HT-29 (cell line): ENCODE results near the gene CACNA1H. TPM values are rescaled to one million over a fixed set of nuclear protein-coding genes. Genes with fewer than 3 reads are reported as not detected.
"Not testable (repeated sequence)": the region's sequence is repeated elsewhere in the genome, so short reads cannot be mapped to it uniquely, and the experiment has no call there.

ENCODE experiments used
- DNase-seq: peaks from one replicate; pipeline ENCODE4 v3.0.0-alpha.2; 2015; ENCODE audit warnings: low spot score
- total RNA-seq: library from RNA; depleted of rRNA; stranded (reverse); fragments of >200 nt; shearing (Covaris generic); gene quantifications from 2 replicates; pipeline ENCODE4 v1.2.3, GENCODE V29; 2014

CACNA1H gene
- total RNA-seq, 1 experiment from 2014 or later: 0.56 TPM

GRCh38 chr16:1247903-1248537 lies 95.1 kb downstream of the CACNA1H start:
- not testable (repeated sequence) for DNase-seq

GRCh38 chr16:1249031-1249755 lies 96.3 kb downstream of the CACNA1H start:
- DNase-seq: not testable (repeated sequence)

- DNase-seq: not testable (repeated sequence)
Measured at GRCh38 chr16:1253701-1254364, 100.9 kb downstream of the CACNA1H start.

GRCh38 chr16:1254821-1255220 lies 101.9 kb downstream of the CACNA1H start:
- DNase-seq: not testable (repeated sequence)

- DNase-seq: not testable (repeated sequence)
Measured at GRCh38 chr16:1255276-1256122, 102.6 kb downstream of the CACNA1H start, which contains the start of gene TPSD1. TSS of gene TPSD1 (plus strand) at chr16:1256069. CDS start at chr16:1256281, 212 bp downstream.

GRCh38 chr16:1256296-1256873 lies 103.5 kb downstream of the CACNA1H start:
- DNase-seq: not testable (repeated sequence)

- DNase-seq: no peak
Measured at GRCh38 chr16:1256874-1257322, 104.0 kb downstream of the CACNA1H start.

- DNase-seq: no peak
Measured at GRCh38 chr16:1257561-1258224, 104.8 kb downstream of the CACNA1H start.

- no peak for DNase-seq
Measured at GRCh38 chr16:1258225-1258600, 105.3 kb downstream of the CACNA1H start.

- no peak for DNase-seq
Measured at GRCh38 chr16:1258906-1259759, 106.2 kb downstream of the CACNA1H start.

GRCh38 chr16:1259760-1260068 lies 106.8 kb downstream of the CACNA1H start:
- DNase-seq: no peak

- no peak for DNase-seq
Measured at GRCh38 chr16:1260101-1260680, 107.3 kb downstream of the CACNA1H start.

GRCh38 chr16:1261131-1261892 lies 108.4 kb downstream of the CACNA1H start:
- DNase-seq: no peak

- DNase-seq: no peak
Measured at GRCh38 chr16:1262210-1262845, 109.4 kb downstream of the CACNA1H start.

- DNase-seq: no peak
Measured at GRCh38 chr16:1262846-1263221, 109.9 kb downstream of the CACNA1H start.

GRCh38 chr16:1263591-1264344 lies 110.9 kb downstream of the CACNA1H start:
- no peak for DNase-seq

- no peak for DNase-seq
Measured at GRCh38 chr16:1264345-1265089, 111.6 kb downstream of the CACNA1H start.
